GM12892 (cell line): Measurements from ENCODE around the gene ZIM2.

ENCODE experiments used
- POLR2A ChIP-seq: IDR thresholded peaks from 2 replicates; pipeline ENCODE4 v1.6.1; 2011; ENCODE audit warnings: low read depth, low read length, control low read depth
- POLR2AphosphoS5 ChIP-seq: IDR thresholded peaks from 2 replicates; pipeline ENCODE4 v1.6.1; 2011; ENCODE audit warnings: low read depth, low read length, control low read depth

- TF ChIP-seq POLR2A (no peak), POLR2AphosphoS5 (no peak)
Observed at GRCh38 chr19:56831255-56831654, 9.3 kb downstream of the ZIM2 start.
